Skin of body (tissue), 2 donors: ENCODE results near the gene SLC25A13. TPM values are rescaled to one million over a fixed set of nuclear protein-coding genes. Genes with fewer than 3 reads are reported as not detected.
"Not testable (repeated sequence)": the region's sequence is repeated elsewhere in the genome, so short reads cannot be mapped to it uniquely, and the experiment has no call there.

ENCODE experiments used
- DNase-seq: peaks from one replicate; lab custom pipeline; 2025; lab: John Stamatoyannopoulos, UW
- total RNA-seq: library from RNA; depleted of rRNA; stranded (reverse); fragments of >200 nt; gene quantifications from one replicate; pipeline ENCODE4 v1.2.3, GENCODE V29; 2014

Gene SLC25A13
- total RNA-seq, 1 donor from 2014 or later: 15.7 TPM

DNA sequence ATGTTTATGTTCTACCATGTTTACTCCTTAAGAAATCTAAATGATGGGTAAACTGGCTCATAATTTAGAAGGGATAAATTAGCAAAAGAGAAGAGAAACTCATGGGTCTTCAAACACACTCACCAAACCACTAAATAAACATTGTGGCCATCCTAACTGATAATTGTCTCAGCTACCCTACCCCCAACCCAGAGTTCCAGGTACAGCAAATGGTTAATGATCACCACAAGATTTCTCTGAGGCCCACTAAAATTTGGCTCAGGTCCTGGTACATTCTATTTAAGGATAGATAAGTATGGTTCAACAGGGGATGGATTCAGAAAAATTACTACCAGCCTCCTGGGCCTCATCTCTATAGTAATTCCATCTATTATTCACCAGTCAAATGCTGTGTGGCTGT lies 21.4 kb downstream of the SLC25A13 start:
- DNase-seq: no peak

GRCh38 chr7:96299496-96299895 lies 22.4 kb downstream of the SLC25A13 start:
- no peak for DNase-seq

GRCh38 chr7:96297876-96298275 lies 24.0 kb downstream of the SLC25A13 start:
- DNase-seq: no peak

- not testable (repeated sequence) for DNase-seq
These were observed 24.5 kb downstream of the SLC25A13 start for GRCh38 chr7:96297446-96297845.

- DNase-seq: not testable (repeated sequence)
These were observed 28.0 kb downstream of the SLC25A13 start for GRCh38 chr7:96293911-96294310.

- no peak for DNase-seq
These were observed 34.3 kb downstream of the SLC25A13 start for GRCh38 chr7:96287559-96287958.

DNA sequence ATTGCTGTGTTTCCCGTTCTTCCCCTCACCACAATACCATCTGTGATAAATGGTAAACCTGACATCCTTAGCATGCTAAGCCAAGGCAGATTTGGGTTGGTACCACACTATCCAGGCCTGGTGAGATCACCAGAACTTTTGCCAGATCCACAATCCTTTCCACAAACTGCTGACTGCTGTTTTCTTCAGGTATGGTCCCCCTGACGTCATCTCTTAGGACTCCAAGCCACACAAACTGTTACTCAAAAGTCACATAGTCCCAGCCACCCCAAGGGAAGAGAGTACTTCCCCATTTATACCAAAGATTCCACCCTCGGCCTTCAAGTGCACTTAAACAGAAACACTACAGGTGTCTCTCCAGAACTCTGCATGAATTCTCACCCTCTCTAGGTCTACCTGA lies 34.8 kb downstream of the SLC25A13 start:
- no peak for DNase-seq

- DNase-seq: no peak
These were observed 36.3 kb downstream of the SLC25A13 start for GRCh38 chr7:96285579-96285978.

GRCh38 chr7:96284835-96285234 lies 37.1 kb downstream of the SLC25A13 start:
- DNase-seq: no peak

DNA sequence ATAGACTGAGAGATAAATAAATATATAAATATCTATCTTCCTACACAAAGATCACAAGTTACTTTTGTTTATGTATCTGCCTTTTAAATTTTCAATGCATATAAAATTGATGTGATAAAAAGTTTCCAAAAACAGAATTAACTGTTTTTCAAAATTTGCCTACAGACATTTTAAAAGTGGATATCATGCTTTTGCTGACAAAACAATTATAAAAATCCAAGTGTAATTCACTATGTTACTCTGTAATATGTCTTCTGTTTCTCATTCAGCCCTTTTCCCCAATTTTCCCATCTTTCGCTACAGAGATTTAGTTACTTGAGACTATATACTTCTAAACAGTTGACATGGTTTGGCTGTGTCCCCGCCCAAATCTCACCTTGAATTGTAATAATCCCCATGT lies 37.7 kb downstream of the SLC25A13 start:
- no peak for DNase-seq

DNA sequence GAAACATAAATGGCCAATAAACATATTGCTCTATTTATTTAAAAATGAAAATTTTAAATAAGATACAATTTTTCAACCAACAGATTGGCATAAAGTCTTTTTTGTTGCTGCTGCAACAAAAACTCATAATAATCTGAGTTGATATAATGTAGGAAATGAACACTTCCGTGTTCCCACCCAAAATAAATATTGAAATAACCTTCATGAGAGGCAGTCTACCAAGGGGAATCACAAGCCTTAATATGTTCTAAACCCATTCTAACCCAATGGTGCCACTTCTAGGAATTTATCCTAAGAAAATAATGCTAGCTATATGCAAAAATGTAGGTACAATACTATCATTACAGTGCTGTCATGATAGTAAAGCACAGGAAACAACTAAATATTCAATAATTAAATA lies 39.1 kb downstream of the SLC25A13 start:
- no peak for DNase-seq

- no peak for DNase-seq
These were observed 44.0 kb downstream of the SLC25A13 start for GRCh38 chr7:96277921-96278320.

GRCh38 chr7:96276019-96276418 lies 45.9 kb downstream of the SLC25A13 start:
- DNase-seq: no peak

DNA sequence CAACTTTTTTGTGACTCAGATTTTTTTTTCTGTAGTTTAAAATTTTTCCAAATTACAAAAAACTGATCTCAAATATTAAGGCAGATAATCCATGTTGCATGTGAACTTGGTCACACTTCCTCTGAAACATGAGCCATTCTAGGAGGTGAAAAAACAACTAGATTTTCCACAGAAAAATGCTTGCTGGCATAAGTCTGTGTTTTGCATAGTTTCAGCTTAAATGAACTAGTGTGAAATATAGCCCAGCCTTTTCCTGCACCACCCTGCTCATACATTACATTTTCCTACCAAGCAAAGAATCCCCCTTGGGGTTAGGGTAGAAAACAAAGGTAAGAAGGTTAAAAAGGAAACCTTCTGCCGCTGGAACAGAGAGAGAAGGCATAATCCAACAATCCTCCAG lies 48.2 kb downstream of the SLC25A13 start:
- no peak for DNase-seq

- no peak for DNase-seq
These were observed 52.5 kb downstream of the SLC25A13 start for GRCh38 chr7:96269246-96269994.

DNA sequence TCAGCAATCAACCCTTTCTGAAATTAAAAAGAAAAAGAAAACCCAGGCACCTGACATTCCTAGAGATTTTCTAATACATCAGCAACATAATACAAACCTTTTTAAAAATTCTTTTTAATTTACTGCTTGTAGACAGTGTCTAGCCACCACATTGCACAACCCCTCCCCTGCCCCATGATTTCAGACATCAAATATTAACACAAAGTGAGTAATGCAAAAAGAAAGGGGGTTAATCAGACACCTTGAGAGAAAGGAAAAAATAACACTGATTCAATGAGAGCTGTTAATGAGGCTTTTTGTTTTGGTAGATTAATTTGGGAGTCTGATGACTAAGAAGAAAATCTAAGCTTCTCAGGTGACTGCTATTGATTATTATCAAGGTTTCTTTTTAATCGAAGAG lies 55.3 kb downstream of the SLC25A13 start:
- no peak for DNase-seq

DNA sequence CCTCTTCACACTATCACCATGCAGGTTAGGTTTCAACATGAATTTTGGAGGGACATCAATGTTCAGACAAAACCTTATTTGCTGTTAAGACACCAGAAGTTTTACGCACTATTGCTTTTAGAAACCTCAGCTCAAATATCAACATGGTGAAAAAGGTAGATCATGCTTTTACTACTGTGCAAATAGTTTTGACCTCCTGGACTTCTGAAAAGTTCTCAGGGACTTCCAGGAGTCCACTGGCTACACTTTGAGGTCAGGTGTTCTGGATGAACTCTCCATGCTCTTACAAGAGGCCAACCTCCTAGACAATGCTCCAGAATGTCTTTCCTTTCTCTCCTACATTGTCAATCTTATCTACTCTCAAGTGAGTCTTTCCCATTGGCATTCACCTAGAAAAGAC lies 55.9 kb downstream of the SLC25A13 start:
- no peak for DNase-seq

DNA sequence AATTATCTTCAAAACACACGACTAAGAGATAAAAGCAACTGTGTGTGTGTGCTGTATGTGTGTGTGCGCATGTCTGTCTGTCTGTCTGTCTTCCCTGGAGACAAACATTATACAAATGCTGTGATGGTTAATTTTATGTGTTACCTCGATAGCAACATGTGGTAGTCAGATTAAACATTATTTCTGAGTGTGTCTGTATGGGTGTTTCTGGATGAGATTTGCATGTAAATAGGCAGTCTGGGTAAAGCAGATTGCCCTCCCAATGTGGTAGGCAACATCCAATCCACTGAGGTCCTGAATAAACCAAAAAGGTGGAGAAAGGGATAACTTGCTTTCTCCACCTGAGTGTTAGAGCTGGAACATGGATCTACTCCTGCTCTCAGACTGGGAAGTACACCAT lies 67.9 kb downstream of the SLC25A13 start:
- no peak for DNase-seq

GRCh38 chr7:96253441-96253840 lies 68.5 kb downstream of the SLC25A13 start:
- no peak for DNase-seq

DNA sequence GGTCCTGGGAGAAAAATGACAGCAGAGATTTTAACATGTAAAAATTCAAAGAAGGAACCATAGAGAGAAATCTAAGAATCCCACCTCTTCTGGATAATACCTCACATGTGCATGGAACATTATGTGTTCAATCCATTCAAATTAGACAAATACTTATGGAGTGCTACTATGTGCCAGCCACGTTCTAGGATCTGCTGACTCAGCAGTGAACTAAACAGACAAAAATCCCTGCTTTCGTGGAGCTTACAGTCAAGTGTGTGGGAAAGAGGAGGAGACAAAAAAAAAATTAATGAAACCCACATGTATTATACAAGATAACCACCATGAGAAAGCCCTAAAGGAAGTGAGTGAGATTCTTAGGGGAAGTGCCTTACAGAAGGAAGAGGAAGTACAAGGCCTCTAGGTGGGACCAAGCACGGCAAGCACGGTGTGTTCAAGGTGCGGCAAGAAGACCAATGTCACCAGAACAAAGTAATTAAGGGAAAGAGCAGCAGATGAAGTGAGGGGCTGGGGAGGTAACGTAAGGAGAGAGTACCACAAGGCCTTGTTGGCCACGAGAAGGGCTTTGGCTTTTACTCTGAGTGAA lies 71.0 kb downstream of the SLC25A13 start:
- no peak for DNase-seq

- DNase-seq: no peak
These were observed 73.5 kb downstream of the SLC25A13 start for GRCh38 chr7:96248405-96248804.

GRCh38 chr7:96246919-96247318 lies 75.0 kb downstream of the SLC25A13 start:
- DNase-seq: no peak

DNA sequence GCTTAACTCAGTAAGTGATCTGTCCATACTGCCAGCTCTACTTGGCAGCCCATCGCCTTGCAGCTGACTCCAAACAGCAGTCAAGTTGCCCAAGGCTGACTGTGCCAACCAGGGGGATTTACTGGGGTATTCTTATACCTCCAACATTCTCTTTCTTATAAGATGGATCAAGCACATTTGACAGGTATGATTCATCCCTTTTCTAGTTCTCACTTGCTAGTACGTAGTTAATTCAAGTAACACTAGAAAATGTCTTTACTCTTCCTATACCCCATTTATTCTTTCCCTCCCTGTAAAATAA lies 77.0 kb downstream of the SLC25A13 start:
- no peak for DNase-seq
